Mesothelial cell of epicardium (in vitro differentiated cells): ENCODE measurements around the gene SOX18. TPM values are rescaled to one million over a fixed set of nuclear protein-coding genes. Genes with fewer than 3 reads are reported as not detected.

Experiments
- DNase-seq, 2 experiments: peaks; one replicate each; pipeline ENCODE4 v3.0.0; 2021; ENCODE audit warnings: low spot score in 2 of 2; ENCODE audit not compliant: unreplicated experiment in 2 of 2
- H3K27ac Mint-ChIP-seq: 2 replicates; pipeline ENCODE4 v1.8.0; 2021; ENCODE audit warnings: mixed read lengths
- H3K27me3 Mint-ChIP-seq: 2 replicates; pipeline ENCODE4 v1.8.0; 2021; ENCODE audit warnings: low read depth, mixed read lengths
- H3K36me3 Mint-ChIP-seq: 2 replicates; pipeline ENCODE4 v1.8.0; 2021; ENCODE audit warnings: mixed read lengths
- H3K4me1 Mint-ChIP-seq: 2 replicates; pipeline ENCODE4 v1.8.0; 2021; ENCODE audit warnings: mixed read lengths
- H3K4me3 Mint-ChIP-seq: 2 replicates; pipeline ENCODE4 v1.8.0; 2021; ENCODE audit warnings: mild to moderate bottlenecking, moderate library complexity, mixed read lengths
- H3K9me3 Mint-ChIP-seq: 2 replicates; pipeline ENCODE4 v1.8.0; 2021; ENCODE audit warnings: mixed read lengths
- CTCF ChIP-seq: fragments of 200-600 bp; sonication (generic); IDR thresholded peaks from one replicate; pipeline ENCODE4 v1.5.0; 2021; ENCODE audit warnings: antibody characterized with exemption; ENCODE audit not compliant: unreplicated experiment
- total RNA-seq: library from RNA; stranded (reverse); gene quantifications from 3 replicates; pipeline ENCODE4 v1.2.1, GENCODE V29; 2021

SOX18 gene
- total RNA-seq, 1 donor from 2014 or later = 0.34 TPM

- H3K4me3 Mint-ChIP-seq = no peak overlapping the region
- H3K4me1 Mint-ChIP-seq = peaks cover 23% of the 10 kb centered on the region
- no peak for TF ChIP-seq CTCF
- no peak for DNase-seq
- no peaks in the 10 kb centered on the region for H3K36me3 Mint-ChIP-seq
- peak overlapping the region; percentile 43 for H3K27ac Mint-ChIP-seq
- H3K9me3 Mint-ChIP-seq = no peaks in the 10 kb centered on the region
- peaks cover 34% of the 10 kb centered on the region for H3K27me3 Mint-ChIP-seq
Measured at GRCh38 chr20:64053841-64054661, 4.6 kb upstream of the SOX18 start.

- Mint-ChIP-seq H3K9me3 (no peaks in the 10 kb centered on the region), H3K36me3 (no peaks in the 10 kb centered on the region), H3K27ac (peak overlapping the region; percentile 43), H3K4me1 (peaks cover 22% of the 10 kb centered on the region), H3K4me3 (no peak overlapping the region), H3K27me3 (peaks cover 35% of the 10 kb centered on the region)
- TF ChIP-seq CTCF = no peak
- no peak for DNase-seq
Measured at GRCh38 chr20:64052987-64053840, 3.8 kb upstream of the SOX18 start.

- H3K36me3 Mint-ChIP-seq = no peaks in the 10 kb centered on the region
- peaks cover 44% of the 10 kb centered on the region for H3K27me3 Mint-ChIP-seq
- no peak for TF ChIP-seq CTCF
- H3K4me3 Mint-ChIP-seq = no peak overlapping the region
- peaks cover 20% of the 10 kb centered on the region for H3K4me1 Mint-ChIP-seq
- DNase-seq = no peak
- no peaks in the 10 kb centered on the region for H3K9me3 Mint-ChIP-seq
- no peak overlapping the region for H3K27ac Mint-ChIP-seq
Measured at GRCh38 chr20:64052326-64052722, 2.9 kb upstream of the SOX18 start.

GRCh38 chr20:64051561-64052325, 2.3 kb upstream of the SOX18 start:
- H3K9me3 Mint-ChIP-seq = no peaks in the 10 kb centered on the region
- peaks cover 50% of the 10 kb centered on the region for H3K27me3 Mint-ChIP-seq
- no peak overlapping the region for H3K27ac Mint-ChIP-seq
- no peak for DNase-seq
- no peak for TF ChIP-seq CTCF
- H3K4me3 Mint-ChIP-seq = no peak overlapping the region
- H3K36me3 Mint-ChIP-seq = no peaks in the 10 kb centered on the region
- peaks cover 20% of the 10 kb centered on the region for H3K4me1 Mint-ChIP-seq

GRCh38 chr20:64051033-64051452, 1.6 kb upstream of the SOX18 start:
- TF ChIP-seq CTCF = no peak
- Mint-ChIP-seq H3K4me3 (no peak overlapping the region), H3K4me1 (peaks cover 20% of the 10 kb centered on the region), H3K27ac (no peak overlapping the region), H3K36me3 (no peaks in the 10 kb centered on the region), H3K9me3 (no peaks in the 10 kb centered on the region), H3K27me3 (peaks cover 57% of the 10 kb centered on the region)
- DNase-seq = no peak
